Globus pallidus (tissue), 1 donor: Measurements from ENCODE around the gene KRT9.
"Not testable (repeated sequence)": the region's sequence is repeated elsewhere in the genome, so short reads cannot be mapped to it uniquely, and the experiment has no call there.

Experiments used
- DNase-seq: peaks from one replicate; pipeline ENCODE4 v3.0.0-alpha.2; 2015; ENCODE audit warnings: low spot score

KRT9 gene

DNA sequence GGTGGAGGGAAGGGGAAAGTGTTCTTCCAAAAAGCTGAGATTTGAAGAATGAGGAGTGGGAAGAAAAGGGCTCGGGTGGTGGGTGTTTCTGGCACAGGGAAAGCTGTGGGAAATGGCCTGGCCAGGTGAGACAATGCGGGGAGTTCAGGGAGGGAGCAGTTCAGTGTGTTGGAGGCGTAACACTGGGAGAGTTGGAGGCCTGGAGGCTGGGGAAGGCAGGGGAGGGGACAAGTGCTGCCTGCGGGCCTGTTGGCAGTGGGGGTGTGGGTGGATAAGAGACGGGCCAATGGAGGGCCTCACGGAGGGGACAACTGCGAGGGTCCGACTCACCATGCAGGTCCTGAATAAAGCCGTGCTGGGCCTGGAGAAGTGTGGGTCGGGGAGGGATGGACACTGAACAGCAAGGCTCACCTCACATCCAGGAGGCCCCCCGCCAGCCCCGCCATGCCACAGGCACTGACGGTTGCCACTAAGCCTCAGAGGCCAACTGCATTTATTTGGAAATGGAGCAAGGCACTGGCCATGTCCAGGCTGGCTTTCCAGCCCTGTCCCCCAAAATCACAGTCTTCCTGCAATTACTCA, 25.9 kb downstream of the KRT9 start:
- DNase-seq = no peak

DNA sequence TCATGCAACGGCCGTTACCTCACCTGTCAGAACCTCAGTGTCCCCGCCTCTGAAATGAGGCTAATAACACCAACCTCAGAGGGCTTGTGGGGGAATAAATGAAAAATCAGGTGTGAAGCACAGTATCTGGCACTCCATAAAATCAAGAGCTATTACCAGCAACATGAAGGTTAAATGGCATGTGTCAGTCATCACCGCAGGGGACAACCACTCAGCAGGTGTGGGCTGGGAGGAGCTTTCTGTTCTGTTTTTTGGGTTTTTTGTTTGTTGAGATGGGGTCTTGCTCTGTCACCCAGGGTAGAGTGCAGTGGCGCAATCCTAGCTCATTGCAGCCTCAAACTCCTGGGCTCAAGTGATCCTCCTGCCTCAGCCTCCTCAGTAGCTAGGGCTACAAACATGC, 26.9 kb downstream of the KRT9 start:
- no peak for DNase-seq

DNA sequence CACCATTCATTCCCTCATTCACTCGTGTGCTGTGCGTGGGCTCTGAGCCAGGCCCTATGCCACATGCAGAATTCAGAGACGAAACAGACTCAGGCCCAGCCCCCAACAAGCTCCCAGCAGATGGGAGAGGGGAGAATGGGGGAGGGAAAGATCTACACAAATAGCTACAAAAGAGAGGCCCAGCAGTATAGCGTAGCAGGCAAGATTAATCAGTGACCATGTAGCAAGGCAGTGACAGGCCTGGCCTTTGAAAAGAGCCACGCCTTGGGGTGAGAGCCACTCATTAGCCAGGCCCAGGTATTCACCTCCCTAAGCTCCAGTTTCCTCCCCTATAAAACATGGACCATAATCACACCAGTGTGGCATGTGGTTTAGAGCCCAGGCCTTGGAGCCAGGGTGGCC, 27.4 kb downstream of the KRT9 start:
- DNase-seq = no peak

DNA sequence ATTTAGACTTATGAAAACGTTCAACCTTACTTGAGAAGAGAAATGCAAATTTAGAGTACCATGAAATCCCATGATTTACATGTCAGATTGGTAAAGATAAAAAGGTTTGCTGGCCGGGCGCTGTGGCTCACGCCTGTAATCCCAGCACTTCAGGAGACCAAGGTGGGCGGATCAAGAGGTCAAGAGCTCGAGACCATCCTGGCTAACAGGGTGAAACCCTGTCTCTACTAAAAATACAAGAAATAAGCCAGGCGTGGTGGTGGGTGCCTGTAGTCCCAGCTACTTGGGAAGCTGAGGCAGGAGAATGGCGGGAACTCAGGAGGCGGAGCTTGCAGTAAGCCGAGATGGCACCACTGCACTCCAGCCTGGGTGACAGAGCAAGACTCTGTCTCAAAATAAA, 29.1 kb downstream of the KRT9 start:
- DNase-seq = not testable (repeated sequence)

DNA sequence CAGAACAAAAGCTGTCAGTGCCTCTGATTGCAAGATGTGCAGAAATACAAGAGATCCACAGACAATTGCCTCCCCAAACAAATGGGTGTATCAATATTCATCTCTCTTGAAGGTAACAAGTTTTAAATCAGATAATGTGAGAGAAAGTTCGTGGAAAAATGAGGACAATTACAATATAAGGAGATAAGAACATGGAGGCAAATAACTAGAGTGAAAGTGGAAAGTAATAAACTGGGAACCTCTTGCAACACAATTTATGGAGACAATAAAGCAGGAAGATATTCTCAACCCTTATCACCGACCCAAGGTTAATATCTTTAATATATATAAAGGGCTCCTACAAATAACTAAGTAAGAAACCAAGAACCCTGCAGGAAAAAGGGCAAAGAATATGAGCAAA, 29.5 kb downstream of the KRT9 start:
- DNase-seq = no peak

DNA sequence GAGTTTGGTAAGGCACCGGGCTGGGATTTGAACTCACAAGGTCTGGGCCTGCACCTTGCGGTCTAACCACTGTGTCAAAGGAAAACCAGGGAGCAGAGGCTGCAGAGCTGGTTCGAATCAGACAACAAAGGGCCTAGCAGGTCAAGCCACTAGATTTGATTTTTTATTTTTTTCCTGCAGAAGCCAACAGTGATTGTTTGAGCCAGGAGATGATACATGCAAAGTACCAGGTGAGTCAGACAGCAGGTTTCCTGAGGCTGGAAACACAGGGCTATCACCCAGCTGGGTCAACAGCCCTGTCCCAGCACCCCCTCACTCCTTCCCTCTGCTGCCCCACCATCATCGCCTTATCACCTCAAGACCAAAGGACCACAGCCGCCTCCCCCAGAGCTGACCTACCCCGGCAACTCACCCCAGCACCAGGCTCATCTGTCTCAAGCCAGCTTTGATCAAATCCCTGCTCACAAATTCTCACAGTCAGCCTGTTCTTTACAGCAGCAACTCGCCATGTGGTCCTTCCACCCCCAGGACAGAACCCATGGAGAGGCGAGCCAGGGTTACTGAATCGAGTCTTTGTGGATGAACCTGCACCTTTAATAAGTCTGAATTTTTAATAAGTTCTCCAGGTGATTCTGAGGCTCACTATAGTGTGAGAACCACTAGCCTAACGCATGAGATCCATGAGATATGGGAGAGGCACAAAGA, 30.8 kb downstream of the KRT9 start:
- DNase-seq = no peak

DNA sequence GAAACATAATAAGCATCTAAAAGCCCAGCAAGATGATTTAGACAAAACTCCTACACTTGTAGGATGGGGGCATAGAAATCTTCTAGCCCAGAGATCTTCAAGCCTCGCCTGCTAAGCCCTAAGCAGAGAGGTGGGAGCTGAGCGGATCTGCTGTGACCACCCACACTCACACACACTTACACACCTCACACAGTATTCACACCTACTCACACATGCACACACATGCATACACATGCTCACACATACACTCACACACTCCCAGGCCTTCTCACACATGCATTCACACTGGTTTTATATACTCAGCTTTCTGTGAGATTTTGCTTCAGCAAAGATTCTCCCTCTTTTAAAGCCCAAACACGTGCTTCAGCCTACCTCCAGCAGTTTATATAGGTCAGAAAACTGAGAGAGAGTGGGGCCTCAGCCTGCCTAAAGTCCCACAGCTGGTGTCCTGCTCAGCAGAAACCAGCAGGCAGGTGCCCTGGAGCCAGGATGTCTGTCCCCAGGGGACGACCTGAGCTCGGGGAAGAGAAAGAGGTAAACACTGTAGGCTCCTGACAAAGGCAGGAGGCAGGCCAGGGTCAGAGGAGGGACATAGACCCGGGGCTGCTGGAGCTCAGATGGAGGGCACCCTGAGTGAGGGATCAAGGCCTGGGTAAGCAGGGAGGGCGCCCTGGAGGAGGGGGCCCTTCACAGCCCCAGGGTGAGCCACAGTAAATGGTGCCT, 31.7 kb downstream of the KRT9 start:
- DNase-seq = no peak

DNA sequence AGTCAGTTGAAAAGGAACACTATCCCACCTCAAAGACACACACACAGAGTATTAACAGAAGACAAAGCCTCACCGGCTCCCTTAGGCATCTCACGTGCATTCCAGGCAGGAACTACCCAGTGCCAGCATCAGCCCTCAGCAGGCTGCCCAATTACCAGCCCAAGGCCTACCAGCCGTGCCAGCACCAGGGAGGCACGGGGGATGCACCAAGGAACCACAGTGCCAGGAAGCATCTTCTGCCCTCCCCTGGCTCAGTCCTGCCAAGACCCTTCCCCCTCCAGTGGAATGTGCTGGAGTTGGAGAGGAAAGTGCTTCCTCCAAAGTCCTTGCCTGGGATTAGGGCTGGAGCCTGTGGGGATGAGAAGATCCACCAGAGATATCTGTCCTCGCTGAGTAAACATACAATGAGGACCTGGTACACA, 32.8 kb downstream of the KRT9 start:
- no peak for DNase-seq

DNA sequence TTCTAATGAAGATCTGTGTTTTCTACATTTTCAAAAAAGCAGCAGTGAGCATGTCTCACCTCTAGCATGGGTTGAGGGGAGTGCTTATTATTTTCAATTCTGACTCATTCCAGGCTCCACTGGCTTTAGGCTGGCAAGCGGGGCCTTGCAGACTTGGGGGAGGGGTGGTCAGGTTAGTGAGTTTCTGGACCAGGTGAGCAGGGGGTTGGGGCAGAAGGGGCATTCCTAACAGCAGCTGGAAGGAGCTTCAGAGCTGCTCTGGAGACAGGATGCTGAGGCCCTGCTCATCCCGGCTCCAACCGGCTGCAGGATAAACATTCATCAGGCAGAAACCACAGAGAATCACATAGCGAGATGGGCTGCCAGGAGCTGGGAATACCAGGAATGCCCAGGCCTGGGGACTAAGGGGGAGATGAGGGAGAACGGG, 33.3 kb downstream of the KRT9 start:
- no peak for DNase-seq

DNA sequence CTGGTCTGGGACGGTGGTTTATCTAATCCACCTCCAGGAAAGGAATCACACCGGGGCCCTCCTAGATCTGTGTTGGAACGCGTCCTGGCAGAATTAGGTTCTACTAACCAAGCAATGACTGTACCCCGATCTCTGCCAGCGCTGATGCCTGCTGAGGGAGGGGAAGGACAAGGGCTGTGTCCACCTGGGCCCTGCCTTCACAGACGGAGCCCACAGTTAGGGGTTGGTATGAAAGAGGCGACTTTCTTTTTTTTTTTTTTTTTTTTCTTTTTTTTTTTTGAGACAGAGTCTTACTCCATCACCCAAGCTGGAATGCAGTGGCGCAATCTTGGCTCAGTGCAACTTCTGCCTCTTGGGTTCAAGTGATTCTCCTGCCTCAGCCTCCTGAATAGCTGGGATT, 33.9 kb downstream of the KRT9 start:
- no peak for DNase-seq

DNA sequence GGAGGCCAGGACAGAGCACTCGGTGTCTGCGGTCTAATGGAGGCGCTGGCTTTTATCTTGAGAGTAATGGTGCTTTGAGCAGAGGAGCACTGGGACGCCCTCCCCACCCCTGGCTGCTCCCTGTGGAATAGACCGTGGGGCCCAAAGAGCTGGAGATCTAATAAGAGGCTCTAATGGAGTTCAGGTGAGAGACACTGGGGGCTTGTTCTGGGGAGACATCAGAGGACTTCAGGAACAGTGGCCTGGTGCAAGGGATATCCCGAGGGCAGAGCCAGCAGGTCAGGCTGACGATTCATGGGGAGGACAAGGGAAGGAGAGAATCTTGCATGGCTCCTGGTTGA, 34.3 kb downstream of the KRT9 start:
- no peak for DNase-seq

DNA sequence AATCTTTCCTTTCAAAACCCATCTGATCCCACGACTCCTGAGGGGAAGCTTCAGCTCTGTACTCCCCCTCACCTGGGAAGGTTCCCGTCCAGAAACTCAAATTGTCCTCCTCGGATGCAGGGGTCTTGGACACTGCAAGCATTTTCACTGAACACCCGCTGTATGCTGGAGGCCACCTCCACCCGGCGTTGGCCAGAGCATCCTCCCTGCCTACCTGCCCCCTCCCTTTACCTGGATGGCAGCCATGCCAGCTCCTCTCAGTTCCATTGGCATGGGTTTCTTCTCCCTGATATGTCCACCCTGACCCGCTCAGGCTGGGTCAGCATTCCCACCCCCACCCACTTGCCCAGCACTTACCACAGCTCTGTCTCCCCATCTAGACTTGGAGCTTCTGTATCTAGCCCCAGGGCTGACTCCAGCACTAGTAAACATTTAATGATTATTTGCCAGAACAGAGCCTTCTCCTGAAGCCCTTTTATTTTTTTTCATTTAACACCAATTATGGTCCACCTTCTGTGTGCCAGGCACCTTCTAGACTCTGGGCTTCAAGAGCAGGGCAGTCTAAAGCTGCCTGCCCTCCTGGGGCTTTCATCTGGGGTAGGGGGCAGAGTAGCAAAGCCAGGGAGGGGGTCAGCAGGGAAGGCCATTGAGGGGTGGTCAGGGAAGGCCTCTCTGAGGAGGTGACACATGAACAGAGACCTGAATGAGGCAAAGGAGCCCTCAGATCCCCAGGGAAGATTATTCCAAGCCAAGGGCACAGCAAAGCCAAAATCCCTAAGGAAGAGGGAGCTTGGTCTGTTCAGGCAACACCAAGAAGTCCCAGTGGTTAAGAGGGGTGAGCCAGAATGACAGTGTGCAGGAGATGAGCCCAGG, 34.9 kb downstream of the KRT9 start:
- DNase-seq = no peak

DNA sequence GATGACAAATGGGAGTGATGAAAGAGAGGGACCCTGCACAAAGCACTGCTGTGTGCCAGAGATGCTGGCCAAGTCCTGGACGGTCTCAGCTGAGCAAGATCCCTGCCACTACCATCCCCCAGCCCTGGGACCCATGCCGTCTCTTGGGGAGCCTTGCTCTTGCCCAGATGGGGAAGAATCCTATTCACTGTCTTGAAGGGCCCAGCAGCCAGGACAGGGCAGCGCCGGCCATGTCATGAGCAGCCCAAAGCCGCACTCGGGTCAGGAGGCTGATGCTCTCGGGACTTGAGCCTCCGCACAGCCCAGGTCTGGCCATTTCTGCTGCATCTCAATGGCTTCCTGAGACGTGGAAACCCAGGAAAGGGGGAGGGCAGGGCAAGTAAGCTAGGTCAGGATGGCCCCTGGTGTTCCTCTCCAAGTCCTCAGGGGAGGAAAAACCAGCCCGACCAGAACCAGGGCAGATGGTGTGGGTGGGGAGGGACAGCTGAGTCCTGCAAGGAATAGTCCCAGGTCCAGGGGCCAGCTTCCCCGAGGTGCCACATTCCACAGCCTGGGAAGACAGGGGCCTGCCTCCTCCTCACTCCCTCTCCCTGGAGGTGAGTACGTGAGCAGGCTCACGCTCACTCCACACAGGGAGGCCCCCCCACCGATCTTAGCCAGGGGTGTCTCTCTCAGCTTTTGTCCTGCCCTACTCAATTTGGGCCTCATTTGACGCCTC, 35.9 kb downstream of the KRT9 start:
- no peak for DNase-seq

DNA sequence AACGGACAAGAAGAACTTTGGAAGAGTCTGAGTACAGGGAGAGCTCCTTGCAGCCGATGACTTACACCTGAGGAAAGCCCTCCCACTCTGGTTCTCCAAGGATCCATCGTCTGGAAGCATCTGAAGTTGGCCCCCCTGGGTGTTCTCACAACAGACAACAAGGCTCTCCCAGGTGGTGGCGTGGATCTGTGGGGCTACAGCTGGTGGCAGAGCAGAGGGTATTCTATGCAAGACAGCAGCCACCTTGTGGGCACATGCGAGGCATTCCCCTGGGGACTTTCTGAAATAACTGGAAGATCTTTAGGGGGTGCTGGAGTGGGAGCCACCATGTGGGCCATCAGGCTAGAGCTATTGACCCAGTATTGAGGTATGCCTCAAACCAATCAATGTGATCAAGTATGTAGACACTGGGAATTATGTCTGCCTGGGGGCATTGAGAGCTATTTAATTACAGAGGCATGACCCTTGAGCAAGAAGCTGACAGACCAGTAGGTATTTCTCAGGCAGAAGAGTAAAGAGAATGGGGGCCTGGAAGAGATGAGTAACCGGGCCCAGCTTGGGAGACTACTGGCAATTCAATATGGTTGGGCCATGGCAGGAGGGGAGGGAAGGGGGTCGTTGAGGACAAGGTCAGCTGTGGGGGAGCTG, 36.8 kb downstream of the KRT9 start:
- no peak for DNase-seq

DNA sequence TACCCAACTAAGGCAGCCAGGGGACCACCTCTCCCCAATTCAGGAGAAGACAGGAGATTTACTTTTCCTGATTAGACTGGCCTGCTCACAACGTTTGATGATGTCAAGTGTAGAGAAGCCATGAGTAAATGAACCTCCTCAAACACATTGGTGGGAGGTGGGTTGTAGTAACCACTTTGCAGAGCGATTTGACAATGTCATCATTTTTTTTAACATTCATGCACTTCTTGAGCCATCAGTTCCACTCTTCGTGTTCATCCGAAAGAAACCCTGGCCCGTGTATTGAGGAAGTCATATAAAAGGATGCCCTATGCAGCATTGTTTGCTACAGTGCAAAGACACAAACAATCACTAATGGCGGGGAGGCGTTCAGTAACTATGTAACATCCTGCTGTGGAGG, 38.2 kb downstream of the KRT9 start:
- no peak for DNase-seq

DNA sequence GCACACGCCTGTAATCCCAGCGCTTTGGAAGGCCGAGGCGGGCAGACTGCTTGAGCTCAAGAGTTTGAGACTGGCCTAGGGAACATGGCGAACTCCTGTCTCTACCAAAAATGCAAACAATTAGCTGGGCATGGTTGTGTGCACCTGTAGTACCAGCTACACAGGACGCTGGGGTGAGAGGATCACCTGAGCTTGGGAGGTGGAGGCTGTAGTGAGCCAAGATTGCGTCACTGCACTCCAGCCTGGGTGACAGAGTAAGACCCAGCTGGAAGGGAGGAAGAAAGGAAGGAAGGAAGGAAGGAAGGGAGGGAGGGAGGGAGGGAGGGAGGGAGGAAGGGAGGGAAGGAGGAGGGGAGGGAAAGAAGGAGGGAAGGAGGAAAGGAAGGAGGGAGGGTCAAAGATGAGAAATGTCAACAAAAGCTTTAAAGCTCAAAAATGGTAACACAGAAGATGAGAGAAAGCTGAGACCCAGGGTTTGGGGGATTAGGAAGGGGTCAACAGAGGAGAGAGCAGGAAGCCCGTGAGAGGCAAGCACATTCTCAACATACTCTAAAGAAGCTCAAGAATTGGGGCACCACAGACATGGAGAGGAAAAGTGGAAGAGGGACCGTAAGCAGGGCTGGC, 38.8 kb downstream of the KRT9 start:
- DNase-seq = no peak

DNA sequence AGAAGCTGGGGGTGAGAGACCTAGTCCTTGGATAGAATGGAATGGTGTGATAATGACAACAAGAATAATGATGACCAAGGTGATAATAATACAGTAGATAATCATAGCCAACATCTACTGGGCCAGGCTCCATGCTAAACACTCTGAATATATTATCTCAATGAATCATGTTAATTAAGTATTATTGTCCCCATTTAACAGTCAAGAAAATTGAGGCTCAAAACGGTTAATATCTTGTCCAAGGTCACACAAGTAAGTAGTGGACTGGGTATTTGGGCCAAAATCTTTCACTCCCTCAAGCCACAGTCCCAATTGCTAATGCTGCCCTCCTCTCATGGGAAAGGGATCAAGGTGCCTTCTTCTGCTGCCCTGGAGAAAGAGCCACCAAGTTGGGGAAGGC, 39.9 kb downstream of the KRT9 start:
- no peak for DNase-seq

DNA sequence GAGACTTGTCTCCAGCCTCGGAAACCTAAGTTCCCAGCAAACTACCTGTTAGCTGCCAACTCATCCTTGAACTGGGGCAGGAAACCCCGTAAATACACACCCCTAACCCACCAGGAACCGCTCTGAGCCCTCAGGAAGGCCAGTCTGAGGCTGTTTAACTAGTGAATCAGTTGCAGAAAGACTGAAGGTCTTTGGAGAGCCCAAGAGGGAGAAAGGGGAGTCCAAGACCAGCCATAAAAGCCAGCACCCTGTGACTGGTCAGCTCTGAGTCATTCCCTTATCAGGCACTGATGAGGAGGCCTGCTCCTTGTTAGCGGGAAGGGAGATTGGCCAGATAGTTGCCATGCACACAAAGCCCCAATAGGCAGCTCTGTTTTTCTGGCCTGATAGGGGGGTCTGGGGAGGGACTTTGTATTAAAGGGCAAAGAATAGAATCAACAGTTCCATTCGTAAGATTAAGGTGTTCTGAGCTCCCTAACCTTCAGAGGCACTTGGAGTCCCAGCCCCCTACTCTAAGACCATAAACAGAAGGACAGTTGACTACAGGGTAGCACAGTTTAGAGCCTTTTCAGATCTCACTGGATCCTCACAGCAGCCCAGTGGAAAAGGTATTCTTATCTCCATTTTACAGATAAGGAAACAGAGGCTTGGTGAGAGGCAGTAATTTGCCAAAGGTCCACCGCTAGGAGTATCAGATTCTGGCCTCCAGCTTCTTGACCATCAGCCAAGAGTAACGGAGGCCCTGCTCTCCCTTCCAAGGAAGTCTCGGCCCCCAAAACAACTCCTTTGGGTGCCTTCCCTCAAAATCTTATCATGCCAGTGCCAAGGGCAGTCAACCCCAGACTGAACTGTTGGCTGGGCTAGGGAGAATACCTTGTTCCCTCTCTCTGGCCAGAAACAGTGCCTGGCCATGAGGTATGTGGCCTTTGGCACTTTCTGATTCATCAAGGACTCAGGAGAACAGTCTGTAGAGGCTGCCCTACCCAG, 41.5 kb downstream of the KRT9 start:
- no peak for DNase-seq

DNA sequence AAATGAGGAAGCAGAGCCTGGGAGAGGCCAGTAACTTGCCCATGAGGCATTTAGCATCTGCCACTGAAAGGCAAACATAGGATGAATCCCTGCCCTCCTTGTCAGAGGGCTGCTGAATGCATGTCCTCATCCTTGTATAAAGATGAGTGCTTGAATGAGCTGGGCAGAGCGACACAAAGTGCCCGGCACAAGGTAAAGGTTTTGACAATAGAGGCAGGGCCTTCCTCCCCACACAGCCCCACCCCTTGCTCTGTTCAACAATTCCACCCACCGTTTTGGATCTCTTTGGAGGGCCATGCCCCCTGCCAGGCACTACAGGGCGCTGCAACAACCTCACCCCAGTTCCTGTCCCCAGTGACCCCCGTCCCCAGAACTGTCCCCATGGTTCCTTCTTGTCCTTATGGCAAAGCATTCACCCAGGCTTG, 42.4 kb downstream of the KRT9 start:
- DNase-seq = no peak

DNA sequence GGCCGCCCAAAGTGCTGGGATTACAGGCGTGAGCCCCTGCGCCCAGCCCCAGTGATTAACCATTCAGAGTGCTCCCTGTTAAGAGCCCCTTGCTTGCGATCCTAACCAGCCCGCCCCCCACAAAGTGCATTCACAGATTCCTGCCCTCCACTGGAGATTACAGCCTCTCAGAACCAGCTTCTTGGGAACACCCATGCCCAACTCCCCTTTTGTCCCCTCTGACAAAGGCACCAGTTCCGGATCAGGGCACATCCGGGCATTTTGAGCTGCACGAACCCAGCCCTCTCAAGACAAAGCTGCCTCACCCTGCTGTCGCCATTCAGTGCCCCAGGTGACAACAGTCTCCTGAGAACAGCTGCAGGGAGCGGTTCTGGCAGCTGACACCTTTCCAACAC, 42.9 kb downstream of the KRT9 start:
- no peak for DNase-seq
